HG02884 (cell line): ENCODE measurements around the gene NACC1.

Source experiments
- ATAC-seq: cut with Tn5 transposase; IDR thresholded peaks from one replicate; pipeline ENCODE4 v1.9.1; 2021; ENCODE audit warnings: mild to moderate bottlenecking, moderate library complexity; ENCODE audit not compliant: unreplicated experiment

NACC1 gene

GRCh38 chr19:13117772-13118423 lies at the start of gene NACC1:
Gene NACC1, plus strand, starts transcription at chr19:13118264. Its CDS starts 16,944 bp downstream, at chr19:13135208.
- peak; percentile 51 for ATAC-seq

- ATAC-seq, result no peak
Measured at GRCh38 chr19:13069415-13070359, 48.4 kb upstream of the NACC1 start.

- ATAC-seq, result no peak
Measured at GRCh38 chr19:13070425-13071140, 47.5 kb upstream of the NACC1 start.

- ATAC-seq, result no peak
Measured at GRCh38 chr19:13071444-13072187, 46.4 kb upstream of the NACC1 start.

GRCh38 chr19:13072188-13072908 lies 45.7 kb upstream of the NACC1 start:
- ATAC-seq, result no peak

GRCh38 chr19:13073263-13073662 lies 44.8 kb upstream of the NACC1 start:
- ATAC-seq, result no peak

GRCh38 chr19:13074378-13074777 lies 43.7 kb upstream of the NACC1 start:
- no peak for ATAC-seq

- no peak for ATAC-seq
Measured at GRCh38 chr19:13076320-13076719, 41.7 kb upstream of the NACC1 start.

GRCh38 chr19:13076787-13077186 lies 41.3 kb upstream of the NACC1 start:
- no peak for ATAC-seq

GRCh38 chr19:13077240-13077639 lies 40.8 kb upstream of the NACC1 start:
- no peak for ATAC-seq

- ATAC-seq, result no peak
Measured at GRCh38 chr19:13078381-13078780, 39.7 kb upstream of the NACC1 start.

GRCh38 chr19:13078897-13079541 lies 39.0 kb upstream of the NACC1 start:
- no peak for ATAC-seq

GRCh38 chr19:13079542-13079986 lies 38.5 kb upstream of the NACC1 start:
- no peak for ATAC-seq

GRCh38 chr19:13082192-13083007 lies 35.7 kb upstream of the NACC1 start:
- no peak for ATAC-seq

- ATAC-seq, result no peak
Measured at GRCh38 chr19:13083008-13083404, 35.1 kb upstream of the NACC1 start.

GRCh38 chr19:13083627-13084026 lies 34.4 kb upstream of the NACC1 start:
- no peak for ATAC-seq

GRCh38 chr19:13085666-13086065 lies 32.4 kb upstream of the NACC1 start:
- ATAC-seq, result no peak

GRCh38 chr19:13086341-13086740 lies 31.7 kb upstream of the NACC1 start:
- ATAC-seq, result no peak

GRCh38 chr19:13087295-13087694 lies 30.8 kb upstream of the NACC1 start:
- ATAC-seq, result no peak
